Germinal center (tissue), 1 donor: ENCODE results near the gene NECTIN4.
A peak's percentile ranks its signal among the peaks of the same experiment; 100 is the strongest.

ENCODE experiments used
- DNase-seq: peaks from one replicate; pipeline ENCODE4 v3.0.0; 2012; ENCODE audit warnings: mixed read lengths, low spot score

Gene NECTIN4

DNA sequence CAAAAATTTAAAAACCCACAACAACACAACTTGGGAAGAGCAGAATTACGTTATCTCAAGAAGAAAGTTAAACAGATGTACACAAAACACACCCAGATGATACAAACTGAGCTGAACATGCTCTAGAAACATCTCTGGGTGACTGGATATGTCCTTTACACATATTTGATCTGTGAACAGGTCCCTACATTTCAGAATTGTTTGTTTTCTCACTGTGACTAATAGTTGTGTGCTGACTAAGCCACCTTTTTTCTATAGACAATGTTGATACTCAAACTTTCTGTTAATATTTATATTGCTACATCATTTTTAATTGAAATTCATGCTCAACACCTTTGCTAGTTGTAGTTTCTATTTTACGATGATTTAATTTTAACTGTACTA, 67.4 kb downstream of the NECTIN4 start:
- DNase-seq: no peak

DNA sequence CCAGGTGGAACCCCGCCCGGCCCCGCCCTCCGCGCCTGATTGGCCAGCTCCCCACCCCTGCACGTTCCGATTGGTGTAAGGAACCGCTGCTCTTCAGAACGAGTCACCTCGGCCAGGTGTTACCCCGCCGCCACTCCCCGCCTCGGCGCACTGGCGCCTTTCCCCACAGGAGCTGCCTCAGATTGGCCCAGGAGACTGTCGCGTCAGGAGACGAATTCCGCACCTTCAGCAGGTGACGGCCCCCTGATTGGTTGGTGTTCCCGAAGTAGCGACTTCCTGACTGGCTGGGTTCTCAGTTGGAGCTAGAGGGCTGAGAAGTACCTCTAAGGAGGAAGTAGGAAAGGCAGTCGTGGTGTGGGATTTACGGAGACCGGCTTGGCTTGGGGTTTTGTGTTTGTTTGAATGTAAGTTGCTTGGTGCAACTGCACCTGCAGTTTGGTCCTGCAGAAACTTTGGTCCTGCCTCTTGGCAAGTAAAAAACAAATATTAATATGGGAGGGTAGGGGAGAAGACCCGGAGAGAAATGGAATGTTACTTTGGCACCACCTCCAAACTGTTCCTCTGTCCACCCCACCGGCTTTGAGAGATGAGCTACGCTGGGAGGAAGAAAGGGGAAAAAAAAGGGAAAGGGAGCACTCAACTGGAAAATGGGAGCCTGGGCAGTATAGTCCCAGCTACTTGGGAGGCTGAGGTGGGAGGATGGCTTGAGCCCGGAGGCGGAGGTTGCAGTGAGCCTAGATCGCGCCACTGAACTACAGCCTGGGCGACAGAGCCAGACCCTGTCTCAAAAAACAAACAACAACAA, 68.0 kb downstream of the NECTIN4 start:
- peak; percentile 99 for DNase-seq
